NCI-H187 (cell line): ENCODE measurements around the gene ZNF260.

Source experiments
- DNase-seq, 2 experiments: peaks; one replicate each; lab custom pipeline; 2025; lab: John Stamatoyannopoulos, UW

ZNF260 gene

GRCh38 chr19:36489920-36490415 is 38.1 kb downstream of the ZNF260 start:
- peak in 1 of 2 experiments; percentile 74 for DNase-seq

- DNase-seq = peak; percentile 92 to 96
Measured at GRCh38 chr19:36489118-36489919, 38.8 kb downstream of the ZNF260 start, which contains the start of gene ZNF566. Gene ZNF566, minus strand, starts transcription at chr19:36489561. Its CDS starts 13,004 bp downstream, at chr19:36476557.

DNA sequence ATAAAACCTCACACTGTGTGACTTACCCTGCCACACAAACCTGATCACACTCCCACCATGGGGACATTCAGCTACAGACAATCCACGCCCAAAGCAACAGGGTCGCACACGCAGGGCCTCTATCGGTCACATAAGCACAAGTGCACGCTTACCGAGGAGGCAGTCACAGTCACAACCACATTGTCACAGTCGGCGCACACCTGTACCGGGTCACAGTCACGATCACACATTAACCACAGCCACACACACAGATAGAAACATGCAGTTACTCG is 39.3 kb downstream of the ZNF260 start:
- DNase-seq = no peak

GRCh38 chr19:36488118-36488845 is 39.8 kb downstream of the ZNF260 start:
- no peak for DNase-seq

- DNase-seq = no peak
Measured at GRCh38 chr19:36483653-36484052, 44.4 kb downstream of the ZNF260 start.

DNA sequence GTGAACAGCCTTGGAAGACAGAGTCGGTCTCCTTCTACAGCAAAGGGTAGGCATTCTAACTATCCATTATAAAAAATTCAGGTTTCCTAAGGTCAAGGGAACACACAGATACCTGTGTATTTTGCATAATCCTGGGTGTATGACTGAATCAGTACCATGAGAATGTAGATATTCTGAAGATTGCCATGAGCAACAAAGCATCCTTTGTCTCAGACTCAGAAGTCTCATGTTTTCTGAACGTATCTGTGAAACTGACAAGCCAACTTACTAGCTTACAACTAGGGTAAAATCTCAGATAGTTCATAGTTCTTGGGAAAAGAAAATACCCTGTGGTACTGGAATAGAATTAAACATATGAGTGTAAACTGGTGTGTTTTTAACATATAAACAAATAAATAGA is 45.2 kb downstream of the ZNF260 start:
- DNase-seq = no peak
